HEK293 (cell line): ENCODE results near the gene RTP5.

Experiments
- CTCF ChIA-PET: fragments of 350-600 bp; formaldehyde crosslinking; extraction: SDS; loops from one replicate; lab custom pipeline; 2021; ENCODE audit warnings: antibody characterized with exemption; lab: Yijun Ruan, JAX
- POLR2A ChIA-PET: fragments of 300-600 bp; formaldehyde crosslinking; extraction: SDS; loops from one replicate; lab custom pipeline; 2020; ENCODE audit warnings: antibody characterized with exemption, inconsistent platforms; lab: Yijun Ruan, JAX
- H3K27ac ChIP-seq: fragments of 200-500 bp; sonication (Bioruptor generic); 2 replicates; pipeline ENCODE4 v1.5.1; 2014; ENCODE audit warnings: low read depth, low read length, control low read depth, inconsistent platforms; ENCODE audit errors: extremely low read depth
- H3K36me3 ChIP-seq, 2 experiments: fragments of 200-500 bp in 1 of 2; sonication (Bioruptor generic) in 1 of 2; 1 replicate in 1 of 2; 2 replicates in 1 of 2; pipeline ENCODE4 v1.5.1; 2014 to 2017; ENCODE audit warnings: inconsistent platforms in 2 of 2, low read length in 2 of 2; ENCODE audit not compliant: control insufficient read depth in 2 of 2, insufficient read depth in 1 of 2
- H3K4me1 ChIP-seq: fragments of 200-500 bp; sonication (Bioruptor generic); 2 replicates; pipeline ENCODE4 v1.5.1; 2014; ENCODE audit warnings: mild to moderate bottlenecking, low read length, inconsistent platforms; ENCODE audit not compliant: control insufficient read depth, insufficient read depth
- H3K4me3 ChIP-seq: 2 replicates; pipeline ENCODE4 v1.5.1; 2011; ENCODE audit warnings: low read depth, mild to moderate bottlenecking, control low read depth, low read length, moderate library complexity
- H3K9me3 ChIP-seq: fragments of 200-500 bp; sonication (Bioruptor generic); 2 replicates; pipeline ENCODE4 v1.5.1; 2014; ENCODE audit warnings: low read depth, low read length, inconsistent platforms; ENCODE audit not compliant: control insufficient read depth, insufficient read depth
- KLF8 ChIP-seq: fragments of 450-650 bp; formaldehyde crosslinking; IDR thresholded peaks from 2 replicates; pipeline ENCODE4 v1.5.1; 2016; ENCODE audit warnings: missing biosample characterization, missing genetic modification characterization
- SCRT2 ChIP-seq: fragments of 450-650 bp; formaldehyde crosslinking; IDR thresholded peaks from 2 replicates; pipeline ENCODE4 v1.5.1; 2016; ENCODE audit warnings: missing biosample characterization, missing genetic modification characterization
- SP3 ChIP-seq: fragments of 450-650 bp; formaldehyde crosslinking; IDR thresholded peaks from 2 replicates; pipeline ENCODE4 v1.5.1; 2016; ENCODE audit warnings: missing biosample characterization, missing genetic modification characterization
- TRIM28 ChIP-seq: IDR thresholded peaks from 2 replicates; pipeline ENCODE4 v1.6.1; 2011; ENCODE audit warnings: low read length, control low read depth, borderline replicate concordance
- ZNF112 ChIP-seq: fragments of 450-650 bp; formaldehyde crosslinking; IDR thresholded peaks from 2 replicates; pipeline ENCODE4 v1.5.0; 2017; ENCODE audit warnings: missing biosample characterization, missing genetic modification characterization
- ZNF155 ChIP-seq: fragments of 450-650 bp; formaldehyde crosslinking; IDR thresholded peaks from 2 replicates; pipeline ENCODE4 v1.5.1; 2016; ENCODE audit warnings: missing biosample characterization, missing genetic modification characterization
- ZNF280C ChIP-seq: fragments of 450-650 bp; formaldehyde crosslinking; IDR thresholded peaks from 2 replicates; pipeline ENCODE4 v1.5.1; 2016; ENCODE audit warnings: missing biosample characterization, missing genetic modification characterization
- ZNF324 ChIP-seq: fragments of 450-650 bp; formaldehyde crosslinking; IDR thresholded peaks from 2 replicates; pipeline ENCODE4 v1.5.1; 2016; ENCODE audit warnings: missing biosample characterization, missing genetic modification characterization
- ZNF394 ChIP-seq: fragments of 450-650 bp; formaldehyde crosslinking; IDR thresholded peaks from 2 replicates; pipeline ENCODE4 v1.5.1; 2016; ENCODE audit warnings: missing biosample characterization, missing genetic modification characterization, mild to moderate bottlenecking, moderate library complexity, borderline replicate concordance
- ZNF404 ChIP-seq: fragments of 450-650 bp; formaldehyde crosslinking; IDR thresholded peaks from 2 replicates; pipeline ENCODE4 v1.5.1; 2017; ENCODE audit warnings: missing biosample characterization, missing genetic modification characterization
- ZNF433 ChIP-seq: fragments of 450-650 bp; formaldehyde crosslinking; IDR thresholded peaks from 2 replicates; pipeline ENCODE4 v1.5.1; 2016; ENCODE audit warnings: missing biosample characterization, missing genetic modification characterization, low read depth
- ZNF549 ChIP-seq: fragments of 450-650 bp; IDR thresholded peaks from 2 replicates; pipeline ENCODE4 v1.5.1; 2018; ENCODE audit warnings: missing biosample characterization, missing genetic modification characterization, mild to moderate bottlenecking, inconsistent platforms, moderate library complexity
- ZNF600 ChIP-seq: fragments of 450-650 bp; formaldehyde crosslinking; IDR thresholded peaks from 2 replicates; pipeline ENCODE4 v1.5.1; 2016; ENCODE audit warnings: missing biosample characterization, missing genetic modification characterization
- ZNF610 ChIP-seq: fragments of 450-650 bp; formaldehyde crosslinking; IDR thresholded peaks from 2 replicates; pipeline ENCODE4 v1.5.1; 2016; ENCODE audit warnings: missing biosample characterization, missing genetic modification characterization, borderline replicate concordance
- ZNF626 ChIP-seq: fragments of 450-650 bp; sonication (Bioruptor Pico); formaldehyde crosslinking; IDR thresholded peaks from 2 replicates; pipeline ENCODE4 v1.5.1; 2018; ENCODE audit warnings: missing biosample characterization, missing genetic modification characterization, inconsistent platforms
- ZSCAN4 ChIP-seq: fragments of 450-650 bp; formaldehyde crosslinking; IDR thresholded peaks from 2 replicates; pipeline ENCODE4 v1.5.1; 2017; ENCODE audit warnings: missing biosample characterization, missing genetic modification characterization
- TF ChIP-seq, protein P1 (sequence below): fragments of 450-650 bp; IDR thresholded peaks from 2 replicates; pipeline ENCODE4 v1.5.1; 2018; ENCODE audit warnings: missing biosample characterization, mild to moderate bottlenecking, missing genetic modification characterization
- TF ChIP-seq, protein P2 (sequence below): fragments of 450-650 bp; formaldehyde crosslinking; IDR thresholded peaks from 2 replicates; pipeline ENCODE4 v1.5.1; 2016; ENCODE audit warnings: missing biosample characterization, missing genetic modification characterization

RTP5 gene

DNA sequence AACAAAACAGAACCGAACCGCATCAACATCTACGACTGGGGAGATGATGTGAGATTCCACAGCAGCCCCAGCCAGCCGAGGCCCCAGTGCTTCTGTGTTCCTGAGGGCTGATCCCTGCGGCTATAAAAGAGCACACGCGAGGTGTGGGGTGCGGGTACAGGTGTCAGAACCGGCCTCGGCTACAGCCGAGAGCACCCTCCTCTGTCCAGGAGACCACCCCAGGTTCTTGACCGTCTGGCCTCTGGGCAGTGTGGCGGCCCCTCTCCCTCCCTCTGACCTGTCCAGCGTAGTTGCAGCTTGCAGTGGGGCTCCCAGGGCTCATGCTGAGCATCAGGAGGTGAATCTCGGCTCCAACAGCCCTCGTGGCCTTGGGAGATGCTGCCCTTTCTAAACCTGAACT is 23.7 kb downstream of the RTP5 start:
- no peaks in the 10 kb centered on the region for H3K9me3 ChIP-seq
- H3K4me3 ChIP-seq, result no peak overlapping the region
- TF ChIP-seq SCRT2 (tag by site-specific recombination) (no peak), ZNF280C (tag by site-specific recombination) (no peak), KLF8 (tag by site-specific recombination) (no peak), ZNF394 (tag by site-specific recombination) (no peak), ZNF610 (no peak), ZNF324 (tag by site-specific recombination) (no peak), SP3 (tag by site-specific recombination) (no peak), ZNF112 (tag by site-specific recombination) (no peak), ZNF600 (tag by site-specific recombination) (no peak), ZNF433 (tag by site-specific recombination) (no peak), ZNF549 (tag by site-specific recombination) (no peak), ZNF626 (tag by site-specific recombination) (no peak), ZNF404 (no peak), ZNF155 (tag by site-specific recombination) (no peak), ZSCAN4 (tag by site-specific recombination) (no peak), TRIM28 (no peak)
- TF ChIP-seq, protein P1, sequence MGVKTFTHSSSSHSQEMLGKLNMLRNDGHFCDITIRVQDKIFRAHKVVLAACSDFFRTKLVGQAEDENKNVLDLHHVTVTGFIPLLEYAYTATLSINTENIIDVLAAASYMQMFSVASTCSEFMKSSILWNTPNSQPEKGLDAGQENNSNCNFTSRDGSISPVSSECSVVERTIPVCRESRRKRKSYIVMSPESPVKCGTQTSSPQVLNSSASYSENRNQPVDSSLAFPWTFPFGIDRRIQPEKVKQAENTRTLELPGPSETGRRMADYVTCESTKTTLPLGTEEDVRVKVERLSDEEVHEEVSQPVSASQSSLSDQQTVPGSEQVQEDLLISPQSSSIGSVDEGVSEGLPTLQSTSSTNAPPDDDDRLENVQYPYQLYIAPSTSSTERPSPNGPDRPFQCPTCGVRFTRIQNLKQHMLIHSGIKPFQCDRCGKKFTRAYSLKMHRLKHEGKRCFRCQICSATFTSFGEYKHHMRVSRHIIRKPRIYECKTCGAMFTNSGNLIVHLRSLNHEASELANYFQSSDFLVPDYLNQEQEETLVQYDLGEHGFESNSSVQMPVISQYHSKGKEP (tag by site-specific recombination), result no peak
- TF ChIP-seq, protein P2, sequence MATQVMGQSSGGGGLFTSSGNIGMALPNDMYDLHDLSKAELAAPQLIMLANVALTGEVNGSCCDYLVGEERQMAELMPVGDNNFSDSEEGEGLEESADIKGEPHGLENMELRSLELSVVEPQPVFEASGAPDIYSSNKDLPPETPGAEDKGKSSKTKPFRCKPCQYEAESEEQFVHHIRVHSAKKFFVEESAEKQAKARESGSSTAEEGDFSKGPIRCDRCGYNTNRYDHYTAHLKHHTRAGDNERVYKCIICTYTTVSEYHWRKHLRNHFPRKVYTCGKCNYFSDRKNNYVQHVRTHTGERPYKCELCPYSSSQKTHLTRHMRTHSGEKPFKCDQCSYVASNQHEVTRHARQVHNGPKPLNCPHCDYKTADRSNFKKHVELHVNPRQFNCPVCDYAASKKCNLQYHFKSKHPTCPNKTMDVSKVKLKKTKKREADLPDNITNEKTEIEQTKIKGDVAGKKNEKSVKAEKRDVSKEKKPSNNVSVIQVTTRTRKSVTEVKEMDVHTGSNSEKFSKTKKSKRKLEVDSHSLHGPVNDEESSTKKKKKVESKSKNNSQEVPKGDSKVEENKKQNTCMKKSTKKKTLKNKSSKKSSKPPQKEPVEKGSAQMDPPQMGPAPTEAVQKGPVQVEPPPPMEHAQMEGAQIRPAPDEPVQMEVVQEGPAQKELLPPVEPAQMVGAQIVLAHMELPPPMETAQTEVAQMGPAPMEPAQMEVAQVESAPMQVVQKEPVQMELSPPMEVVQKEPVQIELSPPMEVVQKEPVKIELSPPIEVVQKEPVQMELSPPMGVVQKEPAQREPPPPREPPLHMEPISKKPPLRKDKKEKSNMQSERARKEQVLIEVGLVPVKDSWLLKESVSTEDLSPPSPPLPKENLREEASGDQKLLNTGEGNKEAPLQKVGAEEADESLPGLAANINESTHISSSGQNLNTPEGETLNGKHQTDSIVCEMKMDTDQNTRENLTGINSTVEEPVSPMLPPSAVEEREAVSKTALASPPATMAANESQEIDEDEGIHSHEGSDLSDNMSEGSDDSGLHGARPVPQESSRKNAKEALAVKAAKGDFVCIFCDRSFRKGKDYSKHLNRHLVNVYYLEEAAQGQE, result no peak
- TF ChIP-seq, all 188 proteins: peak for 0
- Histone ChIP-seq H3K36me3 (no peaks in the 10 kb centered on the region), H3K4me1 (peaks cover 5% of the 10 kb centered on the region; the same call in 1 of the 2 replicates), H3K27ac (no peak overlapping the region)
- CTCF ChIA-PET, result no interaction called here
- POLR2A ChIA-PET, result no interaction called here
